Epidermal melanocyte (primary cell): ENCODE measurements around the gene SPEM3.
A peak's percentile ranks its signal among the peaks of the same experiment; 100 is the strongest.
"Not testable (repeated sequence)": the region's sequence is repeated elsewhere in the genome, so short reads cannot be mapped to it uniquely, and the experiment has no call there.

Source experiments
- DNase-seq: peaks from one replicate; pipeline ENCODE4 v3.0.0; 2011; ENCODE audit warnings: low spot score; ENCODE audit not compliant: insufficient read length

SPEM3 gene

GRCh38 chr17:7442142-7442541, 13.5 kb downstream of the SPEM3 start:
- DNase-seq, result no peak

GRCh38 chr17:7443499-7444485, 15.1 kb downstream of the SPEM3 start:
- DNase-seq, result no peak

GRCh38 chr17:7444682-7445618, 16.3 kb downstream of the SPEM3 start, which contains the start of gene CHRNB1:
Gene CHRNB1 (plus strand): TSS chr17:7445061. CDS start chr17:7445128, 67 bp downstream.
- DNase-seq, result peak; percentile 70

- DNase-seq, result no peak
Measured at GRCh38 chr17:7445619-7445968, 16.9 kb downstream of the SPEM3 start.

- no peak for DNase-seq
Measured at GRCh38 chr17:7448461-7448860, 19.8 kb downstream of the SPEM3 start.

- peak; percentile 14 for DNase-seq
Measured at GRCh38 chr17:7459961-7460545, 31.4 kb downstream of the SPEM3 start.

- peak; percentile 12 for DNase-seq
Measured at GRCh38 chr17:7460850-7461660, 32.4 kb downstream of the SPEM3 start.

- DNase-seq, result peak; percentile 7
Measured at GRCh38 chr17:7462474-7463371, 34.1 kb downstream of the SPEM3 start.

- DNase-seq, result no peak
Measured at GRCh38 chr17:7463372-7463846, 34.8 kb downstream of the SPEM3 start.

- DNase-seq, result no peak
Measured at GRCh38 chr17:7464081-7464480, 35.4 kb downstream of the SPEM3 start.

GRCh38 chr17:7465597-7466275, 37.1 kb downstream of the SPEM3 start:
- DNase-seq, result no peak

GRCh38 chr17:7466318-7466638, 37.6 kb downstream of the SPEM3 start:
- no peak for DNase-seq

GRCh38 chr17:7466639-7467341, 38.1 kb downstream of the SPEM3 start:
- DNase-seq, result no peak

GRCh38 chr17:7467498-7467897, 38.8 kb downstream of the SPEM3 start:
- DNase-seq, result no peak

- DNase-seq, result no peak
Measured at GRCh38 chr17:7468290-7468689, 39.6 kb downstream of the SPEM3 start.

GRCh38 chr17:7468804-7469389, 40.2 kb downstream of the SPEM3 start:
- DNase-seq, result no peak

- not testable (repeated sequence) for DNase-seq
Measured at GRCh38 chr17:7469843-7470242, 41.2 kb downstream of the SPEM3 start.

GRCh38 chr17:7470457-7470973, 41.9 kb downstream of the SPEM3 start:
- not testable (repeated sequence) for DNase-seq
